G401.6 (cell line): ENCODE measurements around the gene SYNJ2.

ENCODE experiments used
- FAIRE-seq: peaks from 2 replicates; lab custom pipeline; 2012; peaks lifted over from hg19 to GRCh38; lab: Jason Lieb, UNC

Gene SYNJ2

GRCh38 chr6:158013904-158014504, 32.3 kb downstream of the SYNJ2 start:
- FAIRE-seq = no peak

GRCh38 chr6:158014505-158015187, 33.0 kb downstream of the SYNJ2 start:
- no peak for FAIRE-seq

GRCh38 chr6:158015188-158015506, 33.5 kb downstream of the SYNJ2 start:
- FAIRE-seq = no peak

- FAIRE-seq = no peak
These were observed 35.1 kb downstream of the SYNJ2 start for GRCh38 chr6:158016571-158017383.

GRCh38 chr6:158017621-158018040, 36.0 kb downstream of the SYNJ2 start:
- FAIRE-seq = no peak

GRCh38 chr6:158018041-158018771, 36.5 kb downstream of the SYNJ2 start:
- no peak for FAIRE-seq

GRCh38 chr6:158018851-158019361, 37.2 kb downstream of the SYNJ2 start:
- FAIRE-seq = no peak

GRCh38 chr6:158019416-158019815, 37.8 kb downstream of the SYNJ2 start:
- FAIRE-seq = no peak

GRCh38 chr6:158020272-158020711, 38.6 kb downstream of the SYNJ2 start:
- no peak for FAIRE-seq

GRCh38 chr6:158020811-158021210, 39.1 kb downstream of the SYNJ2 start:
- no peak for FAIRE-seq

- FAIRE-seq = no peak
These were observed 39.7 kb downstream of the SYNJ2 start for GRCh38 chr6:158021376-158021775.

- FAIRE-seq = no peak
These were observed 40.4 kb downstream of the SYNJ2 start for GRCh38 chr6:158021814-158022748.

- no peak for FAIRE-seq
These were observed 41.3 kb downstream of the SYNJ2 start for GRCh38 chr6:158022749-158023596.

GRCh38 chr6:158023597-158023939, 41.9 kb downstream of the SYNJ2 start:
- FAIRE-seq = no peak

- no peak for FAIRE-seq
These were observed 43.1 kb downstream of the SYNJ2 start for GRCh38 chr6:158024566-158025297.

GRCh38 chr6:158026054-158026900, 44.6 kb downstream of the SYNJ2 start:
- FAIRE-seq = no peak

- no peak for FAIRE-seq
These were observed 45.4 kb downstream of the SYNJ2 start for GRCh38 chr6:158026901-158027589.

GRCh38 chr6:158027590-158028285, 46.1 kb downstream of the SYNJ2 start:
- no peak for FAIRE-seq
